Right atrium auricular region (tissue), 2 donors: ENCODE results near the gene WDR26. TPM values are rescaled to one million over a fixed set of nuclear protein-coding genes. Genes with fewer than 3 reads are reported as not detected.

ENCODE experiments used
- DNase-seq: peaks from one replicate; pipeline ENCODE4 v3.0.0-alpha.2; 2019; ENCODE audit warnings: low spot score
- H3K27ac ChIP-seq, 2 donors: fragments of 200-600 bp; sonication (generic); 1 replicate in 1 of 2; 2 replicates in 1 of 2; pipeline ENCODE4 v1.5.1; 2016 to 2019
- H3K27me3 ChIP-seq, 2 donors: fragments of 200-600 bp; sonication (generic); one replicate each; pipeline versions ENCODE4 v1.5.1 to v1.6.0; 2017 to 2019
- H3K36me3 ChIP-seq: fragments of 200-600 bp; sonication (generic); one replicate; pipeline ENCODE4 v1.5.1; 2016
- H3K4me1 ChIP-seq, 2 donors: fragments of 200-600 bp; sonication (generic); one replicate each; pipeline versions ENCODE4 v1.5.1 to v1.6.0; 2017 to 2019
- H3K4me3 ChIP-seq, 2 donors: fragments of 200-600 bp; sonication (generic); 1 replicate in 1 of 2; 2 replicates in 1 of 2; pipeline ENCODE4 v1.5.1; 2017 to 2019; ENCODE audit warnings: mild to moderate bottlenecking in 1 of 2, moderate library complexity in 1 of 2
- H3K9me3 ChIP-seq, 2 donors: fragments of 200-600 bp; sonication (generic); one replicate each; pipeline ENCODE4 v1.5.1; 2019
- total RNA-seq, 2 donors: library from RNA; depleted of rRNA; stranded (reverse); fragments of >200 nt; gene quantifications; one replicate each; pipeline ENCODE4 v1.1.0, GENCODE V29; 2016
- TF ChIP-seq, protein P1 (sequence below), 2 donors: fragments of 200-600 bp; sonication (generic); IDR thresholded peaks; one replicate each; pipeline ENCODE4 v1.5.1; 2019; ENCODE audit warnings: antibody characterized with exemption in 2 of 2

WDR26 gene
- total RNA-seq, 2 donors from 2014 or later = 44.6 to 54.5 TPM

DNA sequence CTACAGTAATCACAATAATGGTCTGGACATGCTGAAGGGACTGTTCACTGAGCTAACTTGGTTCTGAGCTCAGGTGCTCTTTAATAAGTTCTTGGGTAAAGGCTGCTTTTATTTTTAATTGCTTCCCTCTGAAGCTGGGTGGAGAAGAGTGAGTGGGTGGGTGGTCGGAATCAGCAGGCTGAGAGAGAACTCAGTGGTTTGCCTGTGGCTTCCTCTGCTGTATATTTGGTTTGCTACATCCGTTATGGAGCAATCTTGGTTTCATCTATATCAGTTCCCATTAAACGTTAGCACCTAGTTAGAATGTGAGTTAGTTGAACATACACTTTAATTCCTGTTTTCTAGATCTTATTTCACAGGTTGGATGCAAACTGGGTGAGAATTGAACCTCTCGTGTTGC, 54.6 kb downstream of the WDR26 start:
- TF ChIP-seq, protein P1, sequence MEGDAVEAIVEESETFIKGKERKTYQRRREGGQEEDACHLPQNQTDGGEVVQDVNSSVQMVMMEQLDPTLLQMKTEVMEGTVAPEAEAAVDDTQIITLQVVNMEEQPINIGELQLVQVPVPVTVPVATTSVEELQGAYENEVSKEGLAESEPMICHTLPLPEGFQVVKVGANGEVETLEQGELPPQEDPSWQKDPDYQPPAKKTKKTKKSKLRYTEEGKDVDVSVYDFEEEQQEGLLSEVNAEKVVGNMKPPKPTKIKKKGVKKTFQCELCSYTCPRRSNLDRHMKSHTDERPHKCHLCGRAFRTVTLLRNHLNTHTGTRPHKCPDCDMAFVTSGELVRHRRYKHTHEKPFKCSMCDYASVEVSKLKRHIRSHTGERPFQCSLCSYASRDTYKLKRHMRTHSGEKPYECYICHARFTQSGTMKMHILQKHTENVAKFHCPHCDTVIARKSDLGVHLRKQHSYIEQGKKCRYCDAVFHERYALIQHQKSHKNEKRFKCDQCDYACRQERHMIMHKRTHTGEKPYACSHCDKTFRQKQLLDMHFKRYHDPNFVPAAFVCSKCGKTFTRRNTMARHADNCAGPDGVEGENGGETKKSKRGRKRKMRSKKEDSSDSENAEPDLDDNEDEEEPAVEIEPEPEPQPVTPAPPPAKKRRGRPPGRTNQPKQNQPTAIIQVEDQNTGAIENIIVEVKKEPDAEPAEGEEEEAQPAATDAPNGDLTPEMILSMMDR (IDR thresholded peaks at IDR 0.05) = no peak
- no peaks in the 10 kb centered on the region for H3K27me3 ChIP-seq
- no peak for DNase-seq
- no peak overlapping the region for H3K4me3 ChIP-seq
- H3K9me3 ChIP-seq = no peaks in the 10 kb centered on the region
- H3K36me3 ChIP-seq = peaks cover 30% of the 10 kb centered on the region
- H3K4me1 ChIP-seq = peaks cover 0 to 21% of the 10 kb centered on the region in 2 donors
- H3K27ac ChIP-seq = no peak overlapping the region

DNA sequence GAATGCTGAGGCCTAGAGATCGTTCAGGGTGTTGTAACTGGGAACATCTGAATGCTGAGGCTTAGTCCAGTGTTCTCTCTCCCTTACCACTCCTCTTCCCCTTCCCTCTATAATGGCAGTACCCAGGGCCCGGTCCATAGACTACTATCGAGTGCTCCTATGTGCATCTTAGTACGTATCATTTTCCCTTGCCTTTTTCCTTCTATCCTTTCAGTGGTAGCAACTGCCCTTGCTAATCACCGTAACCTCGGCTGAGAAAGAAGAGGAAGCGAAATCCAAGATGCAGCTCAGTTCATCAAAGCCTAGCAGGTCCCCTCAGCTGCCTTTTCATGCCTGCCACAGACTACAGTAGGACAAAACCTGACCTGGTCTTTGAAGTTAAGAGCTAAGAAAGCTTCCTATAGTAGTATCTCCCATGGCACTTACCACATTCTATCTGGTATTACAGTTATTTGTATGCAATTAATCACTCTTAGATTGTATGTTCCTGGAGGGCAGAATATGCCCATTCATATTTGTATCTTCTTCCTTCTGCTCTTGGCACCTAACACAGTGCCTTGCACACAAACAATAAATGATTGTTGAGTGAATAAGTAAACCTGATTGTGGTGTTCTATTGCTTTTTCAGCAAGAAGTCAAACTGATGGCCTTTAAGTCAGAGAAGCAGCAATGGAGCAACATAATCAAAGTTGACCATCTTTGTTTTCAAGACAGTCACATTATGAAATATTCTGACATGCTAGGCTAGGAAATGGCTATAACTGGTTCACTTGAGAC, 55.6 kb downstream of the WDR26 start:
- H3K36me3 ChIP-seq = peaks cover 32% of the 10 kb centered on the region
- no peaks in the 10 kb centered on the region for H3K9me3 ChIP-seq
- no peak overlapping the region for H3K27ac ChIP-seq
- DNase-seq = no peak
- peaks cover 0 to 21% of the 10 kb centered on the region in 2 donors for H3K4me1 ChIP-seq
- H3K4me3 ChIP-seq = no peak overlapping the region
- TF ChIP-seq, protein P1 (IDR thresholded peaks at IDR 0.05) = no peak
- no peaks in the 10 kb centered on the region for H3K27me3 ChIP-seq

DNA sequence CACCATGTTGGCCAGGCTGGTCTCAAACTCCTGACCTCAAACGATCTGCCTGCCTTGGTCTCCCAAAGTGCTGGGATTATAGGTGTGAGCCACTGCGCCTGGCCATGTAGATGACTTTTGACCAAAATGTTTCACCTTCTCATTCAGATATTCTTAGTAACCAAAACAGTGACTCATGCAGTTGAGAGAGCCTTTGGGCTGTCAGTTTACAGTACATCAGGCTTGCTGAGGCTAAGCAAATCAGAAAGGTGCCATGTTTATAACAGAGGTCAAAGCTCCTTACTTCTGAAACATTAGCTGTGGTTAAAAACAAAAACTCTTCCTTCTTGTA, 57.0 kb downstream of the WDR26 start:
- Histone ChIP-seq H3K27ac (peak overlapping the region in 1 of 2 donors; percentile 48), H3K27me3 (no peaks in the 10 kb centered on the region), H3K9me3 (no peaks in the 10 kb centered on the region), H3K4me1 (peaks cover 0 to 21% of the 10 kb centered on the region in 2 donors), H3K36me3 (peaks cover 43% of the 10 kb centered on the region), H3K4me3 (no peak overlapping the region)
- TF ChIP-seq, protein P1 (IDR thresholded peaks at IDR 0.05) = no peak
- no peak for DNase-seq

DNA sequence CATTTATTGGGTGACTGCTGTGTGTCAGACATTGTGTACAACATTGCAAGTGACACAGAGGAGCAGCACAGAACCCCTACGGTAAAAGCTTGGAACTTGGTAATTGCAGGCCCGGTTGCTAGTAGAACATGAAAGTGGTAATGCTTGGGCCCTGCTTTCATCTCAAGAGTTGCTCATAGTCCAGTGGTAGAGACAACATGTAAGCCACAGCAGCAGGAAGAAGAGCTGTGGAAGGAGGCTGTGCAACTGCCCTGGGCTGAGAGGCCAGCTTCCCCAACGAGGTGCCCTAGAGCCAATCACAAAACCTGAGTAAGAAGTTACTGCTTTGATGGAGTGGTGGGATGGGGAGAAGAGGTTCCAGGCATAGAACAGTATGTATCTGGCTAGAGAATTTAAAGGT, 59.5 kb downstream of the WDR26 start:
- Histone ChIP-seq H3K27ac (no peak overlapping the region), H3K4me3 (no peak overlapping the region), H3K36me3 (peaks cover 66% of the 10 kb centered on the region), H3K9me3 (no peaks in the 10 kb centered on the region), H3K4me1 (peaks cover 0 to 21% of the 10 kb centered on the region in 2 donors), H3K27me3 (no peaks in the 10 kb centered on the region)
- TF ChIP-seq, protein P1 (IDR thresholded peaks at IDR 0.05) = no peak
- DNase-seq = no peak

DNA sequence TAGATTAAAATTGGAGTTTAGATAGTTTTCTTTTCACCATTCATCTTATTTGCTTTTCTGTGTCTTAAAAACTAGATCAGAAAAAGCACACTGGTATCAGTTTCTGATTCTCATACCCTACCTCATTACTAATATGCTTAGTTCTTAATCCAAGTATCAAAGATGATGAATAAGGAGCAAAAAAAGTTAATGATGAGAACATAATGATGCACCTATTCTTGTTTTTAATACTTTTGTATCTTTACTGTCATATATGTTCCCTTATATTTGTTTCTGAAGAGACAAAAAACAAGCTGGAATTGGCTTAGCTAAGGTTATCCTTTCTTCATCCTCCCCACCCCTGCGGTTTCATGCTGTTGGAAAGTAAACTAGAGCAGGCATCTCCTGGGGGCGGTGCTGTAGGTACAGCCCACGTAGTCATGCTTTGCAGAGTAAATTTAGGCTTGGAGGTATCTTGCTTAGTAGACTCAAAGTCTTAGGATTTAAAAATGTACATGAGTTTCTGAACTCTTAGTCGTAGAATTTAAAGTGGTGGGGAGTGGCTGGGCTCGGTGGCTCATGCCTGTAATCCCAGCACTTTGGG, 61.5 kb downstream of the WDR26 start:
- H3K36me3 ChIP-seq = peaks cover 76% of the 10 kb centered on the region
- TF ChIP-seq, protein P1 (IDR thresholded peaks at IDR 0.05) = no peak
- DNase-seq = no peak
- no peaks in the 10 kb centered on the region for H3K27me3 ChIP-seq
- no peaks in the 10 kb centered on the region for H3K9me3 ChIP-seq
- no peak overlapping the region for H3K27ac ChIP-seq
- H3K4me1 ChIP-seq = peaks cover 0 to 21% of the 10 kb centered on the region in 2 donors
- H3K4me3 ChIP-seq = no peak overlapping the region
